HCT116 (cell line): ENCODE measurements around the gene KLHL20. TPM values are rescaled to one million over a fixed set of nuclear protein-coding genes. Genes with fewer than 3 reads are reported as not detected.

Source experiments
- ATAC-seq: fragments of 200-7000 bp; cut with Tn5 transposase; 2 replicates; pipeline ENCODE4 v1.9.1; 2020; ENCODE audit warnings: mild to moderate bottlenecking, moderate library complexity
- BruUV-seq: library from RNA; stranded (reverse); fragments of 400-500 nt; replicated peaks from 2 replicates; lab custom pipeline; 2021; lab: Mats Ljungman, UMichigan
- CTCF ChIA-PET: fragments of 300-600 bp; sonication (Branson Sonifier 250); formaldehyde crosslinking; loops from one replicate; lab custom pipeline; 2021; ENCODE audit warnings: antibody characterized with exemption; lab: Charles Lee
- POLR2A ChIA-PET: fragments of 300-600, 350-600 bp; sonication (Branson Sonifier 250); formaldehyde crosslinking; loops from one replicate; lab custom pipeline; 2021; ENCODE audit warnings: antibody characterized with exemption; lab: Charles Lee
- RAD21 ChIA-PET, 2 experiments: fragments of 300-600 bp; sonication (Branson Sonifier 250); formaldehyde crosslinking; loops; one replicate each; lab custom pipeline; 2023; ENCODE audit warnings: low total read pairs in 2 of 2; ENCODE audit not compliant: uncharacterized antibody in 2 of 2, unreplicated experiment in 2 of 2, low non-redundant PET in 1 of 2; lab: Charles Lee
- DNase-seq: peaks from one replicate; pipeline ENCODE4 v3.0.0-alpha.2; 2010; ENCODE audit warnings: low read depth, low spot score
- H2AFZ ChIP-seq: fragments of 200-600 bp; shearing (Covaris generic), sonication (generic); 2 replicates; pipeline ENCODE4 v1.6.1; 2017; ENCODE audit warnings: low read depth, mixed run types, mixed read lengths, antibody characterized with exemption, low read length; ENCODE audit not compliant: poor library complexity, severe bottlenecking
- H3K27ac ChIP-seq: 2 replicates; pipeline ENCODE4 v1.5.1; 2012; ENCODE audit warnings: low read depth, low read length
- H3K27me3 ChIP-seq: fragments of 200-600 bp; sonication (generic); 2 replicates; pipeline ENCODE4 v1.6.1; 2016; ENCODE audit warnings: mixed run types, low read length, mixed read lengths; ENCODE audit not compliant: insufficient read depth
- H3K36me3 ChIP-seq, 2 experiments: fragments of 200-500 bp in 1 of 2; fragments of 200-600 bp in 1 of 2; sonication (Bioruptor generic) in 1 of 2; sonication (generic) in 1 of 2; 2 replicates each; pipeline versions ENCODE4 v1.5.1 to v1.6.1; 2014 to 2016; ENCODE audit warnings: low read length in 2 of 2, inconsistent platforms in 1 of 2, mixed read lengths in 1 of 2, mixed run types in 1 of 2; ENCODE audit not compliant: insufficient read depth in 2 of 2, control insufficient read depth in 1 of 2
- H3K4me1 ChIP-seq, 2 experiments: fragments of 200-600 bp in 1 of 2; sonication (generic) in 1 of 2; 2 replicates each; pipeline versions ENCODE4 v1.5.1 to v1.6.1; 2012 to 2017; ENCODE audit warnings: low read length in 2 of 2, inconsistent platforms in 1 of 2, mild to moderate bottlenecking in 1 of 2, mixed read lengths in 1 of 2, mixed run types in 1 of 2, moderate library complexity in 1 of 2; ENCODE audit not compliant: insufficient read depth in 2 of 2, control insufficient read depth in 1 of 2
- H3K4me2 ChIP-seq: fragments of 200-600 bp; sonication (generic); 2 replicates; pipeline ENCODE4 v1.6.1; 2017; ENCODE audit warnings: mixed run types, low read length, mixed read lengths
- H3K4me3 ChIP-seq, 2 experiments: fragments of 200-600 bp in 1 of 2; sonication (generic) in 1 of 2; replicated peaks in 1 of 2; 2 replicates each; pipeline ENCODE4 v1.5.1; 2011 to 2016; ENCODE audit warnings: low read length in 2 of 2, control low read depth in 1 of 2, low read depth in 1 of 2, mild to moderate bottlenecking in 1 of 2, mixed read lengths in 1 of 2, mixed run types in 1 of 2
- H3K79me2 ChIP-seq: fragments of 200-600 bp; sonication (generic); 2 replicates; pipeline ENCODE4 v1.6.1; 2017; ENCODE audit warnings: mild to moderate bottlenecking, mixed run types, low read length, moderate library complexity, mixed read lengths; ENCODE audit not compliant: insufficient read depth
- H3K9ac ChIP-seq: fragments of 200-600 bp; sonication (generic); 2 replicates; pipeline ENCODE4 v1.6.1; 2016; ENCODE audit warnings: low read length, mixed read lengths
- H3K9me2 ChIP-seq: fragments of 200-600 bp; sonication (generic), shearing (Covaris generic); 2 replicates; pipeline ENCODE4 v1.6.1; 2017; ENCODE audit warnings: mixed run types, mild to moderate bottlenecking, moderate library complexity; ENCODE audit not compliant: insufficient read depth
- H3K9me3 ChIP-seq, 2 experiments: fragments of 200-500 bp in 1 of 2; fragments of 200-600 bp in 1 of 2; sonication (Bioruptor generic) in 1 of 2; sonication (generic) in 1 of 2; 2 replicates each; pipeline ENCODE4 v1.6.1; 2014 to 2017; ENCODE audit warnings: low read length in 2 of 2, mixed read lengths in 2 of 2, inconsistent platforms in 1 of 2, low read depth in 1 of 2, mild to moderate bottlenecking in 1 of 2, mixed run types in 1 of 2, moderate library complexity in 1 of 2; ENCODE audit not compliant: control insufficient read depth in 1 of 2, insufficient read depth in 1 of 2
- H4K20me1 ChIP-seq: fragments of 200-600 bp; sonication (generic), shearing (Covaris generic); 2 replicates; pipeline ENCODE4 v1.6.1; 2017; ENCODE audit warnings: mixed run types, mild to moderate bottlenecking, moderate library complexity; ENCODE audit not compliant: insufficient read depth
- ATF3 ChIP-seq: IDR thresholded peaks from 2 replicates; pipeline ENCODE4 v1.6.1; 2012
- CTCF ChIP-seq, 3 experiments: fragments of 200-600 bp in 1 of 3; sonication (generic) in 1 of 3; IDR thresholded peaks in 2 of 3; conservative IDR thresholded peaks in 1 of 3; 2 replicates each; pipeline ENCODE4 v1.5.1; 2012 to 2017; ENCODE audit warnings: low read depth in 2 of 3, low read length in 2 of 3, antibody characterized with exemption in 1 of 3, borderline replicate concordance in 1 of 3, control low read depth in 1 of 3, mild to moderate bottlenecking in 1 of 3, mixed read lengths in 1 of 3, mixed run types in 1 of 3, moderate library complexity in 1 of 3; ENCODE audit not compliant: insufficient read depth in 1 of 3
- FOSL1 ChIP-seq: IDR thresholded peaks from 2 replicates; pipeline ENCODE4 v1.6.1; 2012; ENCODE audit warnings: low read depth
- POLR2A ChIP-seq: IDR thresholded peaks from 2 replicates; pipeline ENCODE4 v1.7.0; 2011; ENCODE audit warnings: borderline replicate concordance; ENCODE audit not compliant: insufficient read depth, insufficient read length; ENCODE audit errors: extremely low read depth
- POLR2AphosphoS5 ChIP-seq: IDR thresholded peaks from 2 replicates; pipeline ENCODE4 v1.6.1; 2011; ENCODE audit warnings: mild to moderate bottlenecking, low read depth, low read length, moderate library complexity
- SIN3A ChIP-seq: IDR thresholded peaks from 2 replicates; pipeline ENCODE4 v1.6.1; 2012; ENCODE audit warnings: low read depth
- SP1 ChIP-seq: IDR thresholded peaks from 2 replicates; pipeline ENCODE4 v1.6.1; 2012; ENCODE audit warnings: low read depth
- SRF ChIP-seq: IDR thresholded peaks from 2 replicates; pipeline ENCODE4 v1.6.1; 2012; ENCODE audit warnings: low read depth
- ZBTB33 ChIP-seq: IDR thresholded peaks from 2 replicates; pipeline ENCODE4 v1.6.1; 2011; ENCODE audit warnings: mild to moderate bottlenecking, low read length, moderate library complexity; ENCODE audit not compliant: insufficient replicate concordance; ENCODE audit errors: extremely low read depth
- intact Hi-C: fragments of 100-400 bp; cut with micrococcal nuclease; formaldehyde crosslinking; loops from 2 replicates; pipeline ENCODE4 v1.10.0; 2022
- total RNA-seq: library from RNA; stranded (reverse); gene quantifications from one replicate; pipeline ENCODE4 v1.2.1, GENCODE V29; 2021; ENCODE audit not compliant: unreplicated experiment

Gene KLHL20
- total RNA-seq, 1 experiment from 2014 or later, result 16.2 TPM

GRCh38 chr1:173758110-173758509, 43.3 kb downstream of the KLHL20 start:
- no peak overlapping the region for H3K4me3 ChIP-seq
- no peaks in the 10 kb centered on the region for H3K27me3 ChIP-seq
- DNase-seq (no peak), ATAC-seq (no peak)
- H3K4me2 ChIP-seq, result no peak overlapping the region
- H3K36me3 ChIP-seq, result peaks cover 4 to 11% of the 10 kb centered on the region in 2 experiments; a peak in 2 of 4 replicates
- TF ChIP-seq SRF (no peak), POLR2AphosphoS5 (no peak), SP1 (no peak), ATF3 (no peak), POLR2A (no peak), ZBTB33 (no peak), CTCF (IDR thresholded peaks at IDR 0.05 in 2 of 3, conservative IDR thresholded peaks at IDR 0.05 in 1 of 3; ENCODE audit: borderline replicate concordance in 1 of 3, insufficient read depth in 1 of 3, low read depth in 2 of 3, low read length in 2 of 3) (no peak), FOSL1 (no peak), SIN3A (no peak)
- H3K27ac ChIP-seq, result no peak overlapping the region
- CTCF ChIA-PET, result no interaction called here
- intact Hi-C loops, result no loop called here
- no peaks in the 10 kb centered on the region for H3K79me2 ChIP-seq
- BruUV-seq, result no TSS peak
- no peak overlapping the region for H3K9ac ChIP-seq
- H3K9me2 ChIP-seq, result no peaks in the 10 kb centered on the region
- no peaks in the 10 kb centered on the region for H3K9me3 ChIP-seq
- no peaks in the 10 kb centered on the region for H4K20me1 ChIP-seq
- RAD21 ChIA-PET, result no interaction called here
- no peaks in the 10 kb centered on the region for H3K4me1 ChIP-seq
- H2AFZ ChIP-seq, result no peak overlapping the region
- POLR2A ChIA-PET, result no interaction called here
